ENCODE data around the gene FIBCD1.
"Not testable (repeated sequence)": the region's sequence is repeated elsewhere in the genome, so short reads cannot be mapped to it uniquely, and the experiment has no call there.

FIBCD1 gene

GRCh38 chr9:130921300-130921988 lies 17.6 kb downstream of the FIBCD1 start:
- DNase-seq, result no peak

- no peak for DNase-seq
These were observed 18.2 kb downstream of the FIBCD1 start for GRCh38 chr9:130920762-130921299.

- DNase-seq, result no peak
These were observed 18.8 kb downstream of the FIBCD1 start for GRCh38 chr9:130920233-130920632.

GRCh38 chr9:130919559-130920145 lies 19.4 kb downstream of the FIBCD1 start:
- no peak for DNase-seq

- DNase-seq, result no peak
These were observed 20.1 kb downstream of the FIBCD1 start for GRCh38 chr9:130918826-130919558.

- no peak for DNase-seq
These were observed 20.8 kb downstream of the FIBCD1 start for GRCh38 chr9:130918101-130918825.

- no peak for DNase-seq
These were observed 21.7 kb downstream of the FIBCD1 start for GRCh38 chr9:130917168-130917960.

GRCh38 chr9:130915096-130915447 lies 24.0 kb downstream of the FIBCD1 start:
- no peak for DNase-seq

- DNase-seq, result no peak
These were observed 24.5 kb downstream of the FIBCD1 start for GRCh38 chr9:130914417-130915095.

- DNase-seq, result no peak
These were observed 25.2 kb downstream of the FIBCD1 start for GRCh38 chr9:130913599-130914416.

GRCh38 chr9:130912932-130913598 lies 26.0 kb downstream of the FIBCD1 start:
- DNase-seq, result no peak

GRCh38 chr9:130911254-130912049 lies 27.6 kb downstream of the FIBCD1 start:
- no peak for DNase-seq

- DNase-seq, result not testable (repeated sequence)
These were observed 28.4 kb downstream of the FIBCD1 start for GRCh38 chr9:130910670-130911069.

GRCh38 chr9:130910041-130910440 lies 29.0 kb downstream of the FIBCD1 start:
- DNase-seq, result not testable (repeated sequence)

GRCh38 chr9:130908878-130909355 lies 30.1 kb downstream of the FIBCD1 start:
- no peak for DNase-seq

GRCh38 chr9:130908146-130908877 lies 30.7 kb downstream of the FIBCD1 start:
- no peak for DNase-seq

GRCh38 chr9:130906735-130907416 lies 32.2 kb downstream of the FIBCD1 start:
- DNase-seq, result peak; percentile 82
